ENCODE data around the gene IPO4.

DNA sequence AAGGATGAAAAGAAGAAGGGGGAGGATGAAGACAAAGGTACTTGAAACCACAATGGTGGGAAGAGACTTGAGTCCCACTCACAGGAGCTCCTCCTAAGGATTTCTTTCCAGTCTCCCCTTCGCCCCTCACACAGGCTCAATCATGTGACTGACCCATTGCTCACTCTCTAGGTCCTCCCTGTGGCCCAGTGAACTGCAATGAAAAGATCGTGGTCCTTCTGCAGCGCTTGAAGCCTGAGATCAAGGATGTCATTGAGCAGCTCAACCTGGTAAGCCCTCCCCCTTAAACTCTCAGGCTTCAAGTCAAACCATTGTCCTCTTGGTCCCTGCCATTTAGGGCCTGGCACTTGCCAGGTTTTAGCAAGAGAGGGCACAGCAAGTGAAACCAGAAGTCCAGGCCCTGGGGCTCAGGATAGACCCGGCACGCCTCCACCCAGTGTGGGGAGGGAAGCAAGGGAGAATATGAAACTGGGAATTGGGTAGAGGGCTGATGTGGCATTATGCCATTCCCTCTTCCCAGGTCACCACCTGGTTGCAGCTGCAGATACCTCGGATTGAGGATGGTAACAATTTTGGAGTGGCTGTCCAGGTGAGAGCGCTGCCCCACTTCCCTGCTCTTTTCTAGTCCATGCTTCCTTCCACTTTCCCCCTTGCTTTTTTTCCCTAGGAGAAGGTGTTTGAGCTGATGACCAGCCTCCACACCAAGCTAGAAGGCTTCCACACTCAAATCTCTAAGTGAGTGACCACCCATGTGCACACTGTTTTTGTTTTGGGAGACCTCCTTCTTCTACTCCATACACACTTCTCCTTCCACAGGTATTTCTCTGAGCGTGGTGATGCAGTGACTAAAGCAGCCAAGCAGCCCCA, 50.9 kb downstream of the IPO4 start:
- TF ChIP-seq, protein P1, sequence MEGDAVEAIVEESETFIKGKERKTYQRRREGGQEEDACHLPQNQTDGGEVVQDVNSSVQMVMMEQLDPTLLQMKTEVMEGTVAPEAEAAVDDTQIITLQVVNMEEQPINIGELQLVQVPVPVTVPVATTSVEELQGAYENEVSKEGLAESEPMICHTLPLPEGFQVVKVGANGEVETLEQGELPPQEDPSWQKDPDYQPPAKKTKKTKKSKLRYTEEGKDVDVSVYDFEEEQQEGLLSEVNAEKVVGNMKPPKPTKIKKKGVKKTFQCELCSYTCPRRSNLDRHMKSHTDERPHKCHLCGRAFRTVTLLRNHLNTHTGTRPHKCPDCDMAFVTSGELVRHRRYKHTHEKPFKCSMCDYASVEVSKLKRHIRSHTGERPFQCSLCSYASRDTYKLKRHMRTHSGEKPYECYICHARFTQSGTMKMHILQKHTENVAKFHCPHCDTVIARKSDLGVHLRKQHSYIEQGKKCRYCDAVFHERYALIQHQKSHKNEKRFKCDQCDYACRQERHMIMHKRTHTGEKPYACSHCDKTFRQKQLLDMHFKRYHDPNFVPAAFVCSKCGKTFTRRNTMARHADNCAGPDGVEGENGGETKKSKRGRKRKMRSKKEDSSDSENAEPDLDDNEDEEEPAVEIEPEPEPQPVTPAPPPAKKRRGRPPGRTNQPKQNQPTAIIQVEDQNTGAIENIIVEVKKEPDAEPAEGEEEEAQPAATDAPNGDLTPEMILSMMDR (IDR thresholded peaks at IDR 0.05; ENCODE audit: poor library complexity): no peak
- TF ChIP-seq EZH2 (IDR thresholded peaks at IDR 0.05; ENCODE audit: borderline replicate concordance): no peak
